ENCODE results near the gene MAN1A1.

- TF ChIP-seq, protein P1, sequence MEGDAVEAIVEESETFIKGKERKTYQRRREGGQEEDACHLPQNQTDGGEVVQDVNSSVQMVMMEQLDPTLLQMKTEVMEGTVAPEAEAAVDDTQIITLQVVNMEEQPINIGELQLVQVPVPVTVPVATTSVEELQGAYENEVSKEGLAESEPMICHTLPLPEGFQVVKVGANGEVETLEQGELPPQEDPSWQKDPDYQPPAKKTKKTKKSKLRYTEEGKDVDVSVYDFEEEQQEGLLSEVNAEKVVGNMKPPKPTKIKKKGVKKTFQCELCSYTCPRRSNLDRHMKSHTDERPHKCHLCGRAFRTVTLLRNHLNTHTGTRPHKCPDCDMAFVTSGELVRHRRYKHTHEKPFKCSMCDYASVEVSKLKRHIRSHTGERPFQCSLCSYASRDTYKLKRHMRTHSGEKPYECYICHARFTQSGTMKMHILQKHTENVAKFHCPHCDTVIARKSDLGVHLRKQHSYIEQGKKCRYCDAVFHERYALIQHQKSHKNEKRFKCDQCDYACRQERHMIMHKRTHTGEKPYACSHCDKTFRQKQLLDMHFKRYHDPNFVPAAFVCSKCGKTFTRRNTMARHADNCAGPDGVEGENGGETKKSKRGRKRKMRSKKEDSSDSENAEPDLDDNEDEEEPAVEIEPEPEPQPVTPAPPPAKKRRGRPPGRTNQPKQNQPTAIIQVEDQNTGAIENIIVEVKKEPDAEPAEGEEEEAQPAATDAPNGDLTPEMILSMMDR (IDR thresholded peaks at IDR 0.05; ENCODE audit: low read depth, low read length, missing input control): no peak
- TF ChIP-seq GABPA (IDR thresholded peaks at IDR 0.05 in 1 of 2, conservative IDR thresholded peaks at IDR 0.05 in 1 of 2) (no peak), RAD21 (IDR thresholded peaks at IDR 0.05) (no peak), MAX (IDR thresholded peaks at IDR 0.05) (no peak), EGR1 (IDR thresholded peaks at IDR 0.05; ENCODE audit: low read depth in 2 of 2) (no peak), NR2F2 (IDR thresholded peaks at IDR 0.05) (no peak), FOXA1 (IDR thresholded peaks at IDR 0.05) (no peak), YY1 (IDR thresholded peaks at IDR 0.05) (no peak), SP1 (IDR thresholded peaks at IDR 0.05) (no peak)
- TF ChIP-seq, protein P2, sequence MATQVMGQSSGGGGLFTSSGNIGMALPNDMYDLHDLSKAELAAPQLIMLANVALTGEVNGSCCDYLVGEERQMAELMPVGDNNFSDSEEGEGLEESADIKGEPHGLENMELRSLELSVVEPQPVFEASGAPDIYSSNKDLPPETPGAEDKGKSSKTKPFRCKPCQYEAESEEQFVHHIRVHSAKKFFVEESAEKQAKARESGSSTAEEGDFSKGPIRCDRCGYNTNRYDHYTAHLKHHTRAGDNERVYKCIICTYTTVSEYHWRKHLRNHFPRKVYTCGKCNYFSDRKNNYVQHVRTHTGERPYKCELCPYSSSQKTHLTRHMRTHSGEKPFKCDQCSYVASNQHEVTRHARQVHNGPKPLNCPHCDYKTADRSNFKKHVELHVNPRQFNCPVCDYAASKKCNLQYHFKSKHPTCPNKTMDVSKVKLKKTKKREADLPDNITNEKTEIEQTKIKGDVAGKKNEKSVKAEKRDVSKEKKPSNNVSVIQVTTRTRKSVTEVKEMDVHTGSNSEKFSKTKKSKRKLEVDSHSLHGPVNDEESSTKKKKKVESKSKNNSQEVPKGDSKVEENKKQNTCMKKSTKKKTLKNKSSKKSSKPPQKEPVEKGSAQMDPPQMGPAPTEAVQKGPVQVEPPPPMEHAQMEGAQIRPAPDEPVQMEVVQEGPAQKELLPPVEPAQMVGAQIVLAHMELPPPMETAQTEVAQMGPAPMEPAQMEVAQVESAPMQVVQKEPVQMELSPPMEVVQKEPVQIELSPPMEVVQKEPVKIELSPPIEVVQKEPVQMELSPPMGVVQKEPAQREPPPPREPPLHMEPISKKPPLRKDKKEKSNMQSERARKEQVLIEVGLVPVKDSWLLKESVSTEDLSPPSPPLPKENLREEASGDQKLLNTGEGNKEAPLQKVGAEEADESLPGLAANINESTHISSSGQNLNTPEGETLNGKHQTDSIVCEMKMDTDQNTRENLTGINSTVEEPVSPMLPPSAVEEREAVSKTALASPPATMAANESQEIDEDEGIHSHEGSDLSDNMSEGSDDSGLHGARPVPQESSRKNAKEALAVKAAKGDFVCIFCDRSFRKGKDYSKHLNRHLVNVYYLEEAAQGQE (IDR thresholded peaks at IDR 0.05): no peak
- TF ChIP-seq, protein P3, sequence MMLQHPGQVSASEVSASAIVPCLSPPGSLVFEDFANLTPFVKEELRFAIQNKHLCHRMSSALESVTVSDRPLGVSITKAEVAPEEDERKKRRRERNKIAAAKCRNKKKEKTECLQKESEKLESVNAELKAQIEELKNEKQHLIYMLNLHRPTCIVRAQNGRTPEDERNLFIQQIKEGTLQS (IDR thresholded peaks at IDR 0.05): no peak
These were observed 12.3 kb downstream of the MAN1A1 start for GRCh38 chr6:119337252-119337651.

Measured in liver (tissue), 3 donors.